Type B pancreatic cell (in vitro differentiated cells): Measurements from ENCODE around the gene CGNL1. TPM values are rescaled to one million over a fixed set of nuclear protein-coding genes. Genes with fewer than 3 reads are reported as not detected.

Experiments
- DNase-seq: peaks from one replicate; pipeline ENCODE4 v3.0.0; 2021; ENCODE audit warnings: mixed read lengths; ENCODE audit not compliant: unreplicated experiment; ENCODE audit errors: extremely low spot score
- H3K27ac Mint-ChIP-seq: 2 replicates; pipeline ENCODE4 v1.8.0; 2021; ENCODE audit warnings: mild to moderate bottlenecking, mixed read lengths
- H3K27me3 Mint-ChIP-seq: 2 replicates; pipeline ENCODE4 v1.8.0; 2021; ENCODE audit warnings: mixed read lengths
- H3K36me3 Mint-ChIP-seq: 2 replicates; pipeline ENCODE4 v1.8.0; 2021; ENCODE audit warnings: mixed read lengths
- H3K4me1 Mint-ChIP-seq: one replicate; pipeline ENCODE4 v1.8.0; 2021; ENCODE audit warnings: mixed read lengths; ENCODE audit not compliant: unreplicated experiment
- H3K4me3 Mint-ChIP-seq: 2 replicates; pipeline ENCODE4 v1.8.0; 2021; ENCODE audit warnings: mild to moderate bottlenecking, mixed read lengths
- H3K9me3 Mint-ChIP-seq: 2 replicates; pipeline ENCODE4 v1.8.0; 2021; ENCODE audit warnings: mixed read lengths
- CTCF ChIP-seq: fragments of 200-600 bp; sonication (generic); conservative IDR thresholded peaks from 2 replicates; pipeline ENCODE4 v1.5.0; 2021; ENCODE audit warnings: antibody characterized with exemption, mild to moderate bottlenecking
- total RNA-seq: library from RNA; stranded (reverse); gene quantifications from 2 replicates; pipeline ENCODE4 v1.2.1, GENCODE V29; 2021; ENCODE audit warnings: low replicate concordance

The CGNL1 gene
- total RNA-seq, 1 donor from 2014 or later = 11.8 TPM

GRCh38 chr15:57403017-57403416 is 26.7 kb downstream of the CGNL1 start:
- TF ChIP-seq CTCF = no peak
- Mint-ChIP-seq H3K27ac (no peak overlapping the region), H3K36me3 (no peaks in the 10 kb centered on the region), H3K4me1 (peaks cover 36% of the 10 kb centered on the region), H3K27me3 (no peaks in the 10 kb centered on the region), H3K4me3 (peak overlapping the region; percentile 58), H3K9me3 (no peaks in the 10 kb centered on the region)
- no peak for DNase-seq

GRCh38 chr15:57403566-57404325 is 27.4 kb downstream of the CGNL1 start:
- no peak for DNase-seq
- Mint-ChIP-seq H3K4me1 (peaks cover 36% of the 10 kb centered on the region), H3K27ac (no peak overlapping the region), H3K4me3 (peak overlapping the region; percentile 58), H3K27me3 (no peaks in the 10 kb centered on the region), H3K9me3 (no peaks in the 10 kb centered on the region), H3K36me3 (no peaks in the 10 kb centered on the region)
- no peak for TF ChIP-seq CTCF

GRCh38 chr15:57405133-57405532 is 28.8 kb downstream of the CGNL1 start:
- Mint-ChIP-seq H3K27ac (no peak overlapping the region), H3K4me1 (peaks cover 42% of the 10 kb centered on the region), H3K4me3 (no peak overlapping the region), H3K36me3 (peaks cover 6% of the 10 kb centered on the region), H3K27me3 (no peaks in the 10 kb centered on the region), H3K9me3 (peaks cover 5% of the 10 kb centered on the region)
- no peak for TF ChIP-seq CTCF
- no peak for DNase-seq

- peaks cover 42% of the 10 kb centered on the region for H3K4me1 Mint-ChIP-seq
- peaks cover 6% of the 10 kb centered on the region for H3K36me3 Mint-ChIP-seq
- no peak for TF ChIP-seq CTCF
- no peak overlapping the region for H3K4me3 Mint-ChIP-seq
- H3K27ac Mint-ChIP-seq = no peak overlapping the region
- H3K27me3 Mint-ChIP-seq = no peaks in the 10 kb centered on the region
- H3K9me3 Mint-ChIP-seq = peaks cover 5% of the 10 kb centered on the region
- DNase-seq = no peak
Measured at GRCh38 chr15:57406062-57406772, 29.9 kb downstream of the CGNL1 start.

GRCh38 chr15:57410373-57410772 is 34.1 kb downstream of the CGNL1 start:
- H3K36me3 Mint-ChIP-seq = peaks cover 6% of the 10 kb centered on the region
- TF ChIP-seq CTCF = no peak
- peaks cover 9% of the 10 kb centered on the region for H3K9me3 Mint-ChIP-seq
- DNase-seq = no peak
- no peaks in the 10 kb centered on the region for H3K27me3 Mint-ChIP-seq
- no peak overlapping the region for H3K27ac Mint-ChIP-seq
- H3K4me1 Mint-ChIP-seq = peaks cover 30% of the 10 kb centered on the region
- no peak overlapping the region for H3K4me3 Mint-ChIP-seq
